ENCODE measurements around the gene CHST3. TPM values are rescaled to one million over a fixed set of nuclear protein-coding genes. Genes with fewer than 3 reads are reported as not detected.
A peak's percentile ranks its signal among the peaks of the same experiment; 100 is the strongest.

The CHST3 gene
- total and polyA plus RNA-seq, 9 of the 15 experiments (the other 6 are each of a cell fraction or from before 2014, with no cell fraction given) = 0.01 to 1.3 (median 0.15) TPM

GRCh38 chr10:71970331-71970730, 6.1 kb downstream of the CHST3 start:
- ChIA-PET POLR2A (interaction anchor here (0.6 to 1.2 kb wide), 6 partner anchors 10 to 1793 kb away, joined by 3 to 5 read pairs (median 3); no protein-coding TSS in a partner anchor), CTCF (ENCODE audit: low intra/inter-chr PET ratio) (interaction anchor here (1.7 kb wide), 1 partner anchor 78 kb away, joined by 6 read pairs; no protein-coding TSS in a partner anchor)
- Histone ChIP-seq H3K4me3 (no peak overlapping the region), H3K27ac (ENCODE audit: extremely low read depth, low read depth, low read length) (no peak overlapping the region), H3K79me2 (ENCODE audit: control insufficient read depth, insufficient read depth, low read length) (no peaks in the 10 kb centered on the region), H3K9me1 (ENCODE audit: control insufficient read depth, insufficient read depth, low read length) (no peaks in the 10 kb centered on the region), H3K27me3 (ENCODE audit: control insufficient read depth in 2 of 2, insufficient read depth in 2 of 2, low read length in 2 of 2) (peaks cover 43 to 84% of the 10 kb centered on the region in 2 experiments), H3K4me1 (replicated peaks in 1 of 2; ENCODE audit: control insufficient read depth in 2 of 2, insufficient read depth in 2 of 2, low read length in 2 of 2) (peaks cover 0 to 5% of the 10 kb centered on the region in 2 experiments; a peak in 2 of 5 replicates), H2AFZ (ENCODE audit: low read depth, low read length) (no peak overlapping the region), H3K4me2 (ENCODE audit: insufficient read depth, low read length) (no peak overlapping the region), H3K36me3 (ENCODE audit: control insufficient read depth, insufficient read depth, low read length) (no peaks in the 10 kb centered on the region), H4K20me1 (replicated peaks; ENCODE audit: control insufficient read depth, insufficient read depth, low read length) (no peaks in the 10 kb centered on the region; the same call in 1 of the 2 replicates), H3K9ac (ENCODE audit: insufficient read depth in 1 of 2, low read depth in 2 of 2, low read length in 2 of 2) (no peak overlapping the region), H3K9me3 (replicated peaks; ENCODE audit: control insufficient read depth, insufficient read depth, low read depth, low read length) (no peaks in the 10 kb centered on the region)
- FAIRE-seq (peak; percentile 19), ATAC-seq (peak; percentile 95), DNase-seq (ENCODE audit: extremely low read depth in 1 of 4, low spot score in 3 of 4) (peak; percentile 64 to 75 (median 72))
- in situ Hi-C loops (cut with MboI) (no loop called here), intact Hi-C loops (cut with micrococcal nuclease) (loop anchor here (5.0 kb wide), 1 partner anchor 73 kb away; no protein-coding TSS in a partner anchor)
- BruUV-seq (replicated peaks) = no TSS peak
- WGBS (ENCODE audit: insufficient coverage, low coverage, missing lambda C conversion rate) = 3% methylated on average over 9 of the region's 10 CpGs
- TF ChIP-seq REST (IDR thresholded peaks at IDR 0.05; ENCODE audit: borderline replicate concordance) (peak; percentile 39; the same call in 1 of the 2 replicates), REST (CRISPR knock-in tag; IDR thresholded peaks at IDR 0.05; ENCODE audit: low read depth) (no peak), ZNF408 (CRISPR knock-in tag; IDR thresholded peaks at IDR 0.05; ENCODE audit: low read depth) (no peak), VEZF1 (CRISPR knock-in tag; IDR thresholded peaks at IDR 0.05) (peak; percentile 76), TFAP4 (CRISPR knock-in tag; IDR thresholded peaks at IDR 0.05; ENCODE audit: borderline replicate concordance) (peak; percentile 23; the same call in 1 of the 2 replicates), RB1 (IDR thresholded peaks at IDR 0.05; ENCODE audit: low read depth) (peak; percentile 17; the same call in 1 of the 2 replicates), BCOR (IDR thresholded peaks at IDR 0.05) (no peak), ZNF263 (CRISPR knock-in tag; IDR thresholded peaks at IDR 0.05; ENCODE audit: borderline replicate concordance) (peak; percentile 76; the same call in 1 of the 2 replicates), ZNF79 (CRISPR knock-in tag; IDR thresholded peaks at IDR 0.05; ENCODE audit: low read depth) (no peak)

Data from K562 (cell line).